HepG2 (cell line): ENCODE measurements around the gene XPNPEP3. TPM values are rescaled to one million over a fixed set of nuclear protein-coding genes. Genes with fewer than 3 reads are reported as not detected.
"Not testable (repeated sequence)": the region's sequence is repeated elsewhere in the genome, so short reads cannot be mapped to it uniquely, and the experiment has no call there.

Experiments
- ATAC-seq: fragments of 200-7000 bp; cut with Tn5 transposase; 3 replicates; pipeline ENCODE4 v1.9.1; 2020; ENCODE audit warnings: mild to moderate bottlenecking, moderate library complexity
- BruUV-seq: library from RNA; stranded (reverse); fragments of 400-500 nt; replicated peaks from 2 replicates; lab custom pipeline; 2021; lab: Mats Ljungman, UMichigan
- CTCF ChIA-PET: fragments of 300-600 bp; formaldehyde crosslinking; extraction: SDS; loops from one replicate; lab custom pipeline; 2021; ENCODE audit warnings: low total read pairs, inconsistent platforms, low intra/inter-chr PET ratio; lab: Yijun Ruan, JAX
- POLR2A ChIA-PET: fragments of 350-600 bp; sonication (Branson Sonifier 250); formaldehyde crosslinking; loops from one replicate; lab custom pipeline; 2020; ENCODE audit warnings: antibody characterized with exemption, inconsistent platforms; lab: Yijun Ruan, JAX
- DNase-seq: peaks from one replicate; pipeline ENCODE4 v3.0.0-alpha.2; 2015; ENCODE audit warnings: low spot score
- FAIRE-seq: peaks from 3 replicates; lab custom pipeline; 2011; peaks lifted over from hg19 to GRCh38; lab: Jason Lieb, UNC
- H2AFZ ChIP-seq: one replicate; pipeline ENCODE4 v1.6.1; 2011; ENCODE audit warnings: low read length, inconsistent platforms
- H3K27ac ChIP-seq: fragments of 300-600 bp; 3 replicates; pipeline ENCODE4 v1.8.0; 2011; ENCODE audit warnings: mixed run types, mild to moderate bottlenecking, mixed read lengths, low read length, inconsistent platforms; ENCODE audit not compliant: insufficient read depth; ENCODE audit errors: extremely low read length
- H3K27me3 ChIP-seq, 2 experiments: fragments of 200-600 bp in 1 of 2; 2 replicates in 1 of 2; 3 replicates in 1 of 2; pipeline versions ENCODE4 v1.6.0 to v1.8.0; 2011; ENCODE audit warnings: low read length in 2 of 2, mild to moderate bottlenecking in 2 of 2, moderate library complexity in 2 of 2, inconsistent platforms in 1 of 2; ENCODE audit not compliant: insufficient read depth in 2 of 2, control insufficient read depth in 1 of 2
- H3K36me3 ChIP-seq, 2 experiments: fragments of 200-600 bp in 1 of 2; replicated peaks in 1 of 2; 2 replicates in 1 of 2; 3 replicates in 1 of 2; pipeline versions ENCODE4 v1.5.1 to v1.8.0; 2011; ENCODE audit warnings: low read length in 2 of 2, inconsistent platforms in 1 of 2; ENCODE audit not compliant: insufficient read depth in 2 of 2, control insufficient read depth in 1 of 2
- H3K4me1 ChIP-seq: 2 replicates; pipeline ENCODE4 v1.5.1; 2012; ENCODE audit warnings: low read length, inconsistent platforms; ENCODE audit not compliant: insufficient read depth
- H3K4me2 ChIP-seq: 2 replicates; pipeline ENCODE4 v1.6.0; 2011; ENCODE audit warnings: low read depth, low read length, inconsistent platforms
- H3K4me3 ChIP-seq, 3 experiments: fragments of 200-600 bp in 1 of 3; sonication (generic), shearing (Covaris generic) in 1 of 3; replicated peaks in 1 of 3; 2 replicates each; pipeline ENCODE4 v1.5.1; 2011 to 2016; ENCODE audit warnings: low read length in 3 of 3, inconsistent platforms in 2 of 3, low read depth in 2 of 3, mild to moderate bottlenecking in 2 of 3, control low read depth in 1 of 3, mixed read lengths in 1 of 3; ENCODE audit not compliant: insufficient read depth in 1 of 3
- H3K79me2 ChIP-seq: one replicate; pipeline ENCODE4 v1.6.1; 2011; ENCODE audit warnings: low read length, inconsistent platforms; ENCODE audit not compliant: insufficient read depth
- H3K9ac ChIP-seq: 2 replicates; pipeline ENCODE4 v1.6.0; 2011; ENCODE audit warnings: mild to moderate bottlenecking, low read depth, low read length, inconsistent platforms; ENCODE audit not compliant: insufficient read depth
- H3K9me3 ChIP-seq: 2 replicates; pipeline ENCODE4 v1.5.1; 2012; ENCODE audit warnings: mild to moderate bottlenecking, low read length
- H4K20me1 ChIP-seq: 2 replicates; pipeline ENCODE4 v1.6.0; 2011; ENCODE audit warnings: inconsistent platforms, mild to moderate bottlenecking, low read length, moderate library complexity; ENCODE audit not compliant: insufficient read depth
- WGBS: methylation state at CpG from one replicate; pipeline ENCODE4 v1.1.6; 2017; ENCODE audit warnings: low lambda C conversion rate; 5-methylcytosine and 5-hydroxymethylcytosine counted together
- in situ Hi-C: cut with HindIII; loops from 2 replicates; pipeline ENCODE4 v1.10.0; 2017; ENCODE audit warnings: low pct_unique_long_range_greater_than_20kb; ENCODE audit not compliant: extremely low pct_ligation_motif_present
- intact Hi-C: fragments of 100-400 bp; cut with micrococcal nuclease; formaldehyde crosslinking; loops from one replicate; pipeline ENCODE4 v1.10.0; 2022; ENCODE audit not compliant: unreplicated experiment
- polyA plus RNA-seq, 8 experiments: library from polyadenylated mRNA; depleted of rRNA in 3 of 8; stranded (reverse) in 7 of 8; unstranded in 1 of 8; fragments of >200 nt; fragmentation: Illumina TruSeq in 4 of 8; extraction: Trizol in 4 of 8; gene quantifications; 2 replicates each; pipeline versions ENCODE4 v1.2.1 to v1.2.3, GENCODE V29; 2011 to 2016; ENCODE audit warnings: low read depth in 4 of 8, missing spikeins in 1 of 8, mixed read lengths in 1 of 8; ENCODE audit not compliant: insufficient read depth in 1 of 8
- total RNA-seq, 5 experiments: library from RNA; depleted of rRNA; stranded (reverse); fragments of >200 nt; fragmentation: Illumina TruSeq; extraction: Trizol; gene quantifications; 2 replicates each; pipeline ENCODE4 v1.2.3, GENCODE V29; 2016; ENCODE audit warnings: low read depth in 1 of 5
- TF ChIP-seq, protein P1 (sequence below): sonication (generic); formaldehyde crosslinking; IDR thresholded peaks from 2 replicates; pipeline ENCODE4 v1.9.0; 2021; ENCODE audit warnings: mild to moderate bottlenecking, missing genetic modification reagents
- TF ChIP-seq, protein P2 (sequence below): sonication (generic); formaldehyde crosslinking; conservative IDR thresholded peaks from 2 replicates; pipeline ENCODE4 v1.8.1; 2023; ENCODE audit warnings: missing genetic modification reagents

Gene XPNPEP3
- total and polyA plus RNA-seq, 2 of the 13 experiments (the other 11 are each of a cell fraction or from before 2014, with no cell fraction given) = 10.3 to 14.0 TPM

DNA sequence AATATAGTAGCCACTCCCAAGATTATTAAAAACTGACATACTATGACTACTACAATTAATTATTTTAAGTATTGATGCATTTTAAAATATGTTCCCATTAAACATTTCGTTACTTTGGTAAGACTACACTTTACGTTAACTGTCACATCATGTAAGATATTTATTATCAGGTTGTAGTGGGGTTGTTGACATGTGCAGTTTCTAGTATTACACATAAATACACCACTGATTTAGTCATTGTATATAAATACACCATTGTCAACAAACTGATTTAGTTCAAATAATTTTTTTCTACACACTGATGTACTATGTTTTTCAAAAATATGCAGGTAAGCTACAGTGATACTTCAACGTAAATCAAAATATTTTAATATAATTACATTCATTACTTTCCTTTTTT is 12.0 kb upstream of the XPNPEP3 start:
- in situ Hi-C loops (no loop called here), intact Hi-C loops (no loop called here)
- Histone ChIP-seq H3K36me3 (peaks cover 4 to 75% of the 10 kb centered on the region in 2 experiments), H3K4me1 (0 out of 2 replicates have a peak, but pooled peaks cover 2% of the 10 kb centered on the region), H3K79me2 (peaks cover 37% of the 10 kb centered on the region), H3K9me3 (no peaks in the 10 kb centered on the region), H3K9ac (no peak overlapping the region), H3K4me2 (no peak overlapping the region), H4K20me1 (no peaks in the 10 kb centered on the region), H3K27me3 (no peaks in the 10 kb centered on the region), H3K4me3 (no peak overlapping the region), H2AFZ (no peak overlapping the region), H3K27ac (no peak overlapping the region)
- FAIRE-seq (no peak), DNase-seq (no peak), ATAC-seq (no peak)
- 96% methylated on average over 3 of the region's 3 CpGs for WGBS
- TF ChIP-seq, protein P1, sequence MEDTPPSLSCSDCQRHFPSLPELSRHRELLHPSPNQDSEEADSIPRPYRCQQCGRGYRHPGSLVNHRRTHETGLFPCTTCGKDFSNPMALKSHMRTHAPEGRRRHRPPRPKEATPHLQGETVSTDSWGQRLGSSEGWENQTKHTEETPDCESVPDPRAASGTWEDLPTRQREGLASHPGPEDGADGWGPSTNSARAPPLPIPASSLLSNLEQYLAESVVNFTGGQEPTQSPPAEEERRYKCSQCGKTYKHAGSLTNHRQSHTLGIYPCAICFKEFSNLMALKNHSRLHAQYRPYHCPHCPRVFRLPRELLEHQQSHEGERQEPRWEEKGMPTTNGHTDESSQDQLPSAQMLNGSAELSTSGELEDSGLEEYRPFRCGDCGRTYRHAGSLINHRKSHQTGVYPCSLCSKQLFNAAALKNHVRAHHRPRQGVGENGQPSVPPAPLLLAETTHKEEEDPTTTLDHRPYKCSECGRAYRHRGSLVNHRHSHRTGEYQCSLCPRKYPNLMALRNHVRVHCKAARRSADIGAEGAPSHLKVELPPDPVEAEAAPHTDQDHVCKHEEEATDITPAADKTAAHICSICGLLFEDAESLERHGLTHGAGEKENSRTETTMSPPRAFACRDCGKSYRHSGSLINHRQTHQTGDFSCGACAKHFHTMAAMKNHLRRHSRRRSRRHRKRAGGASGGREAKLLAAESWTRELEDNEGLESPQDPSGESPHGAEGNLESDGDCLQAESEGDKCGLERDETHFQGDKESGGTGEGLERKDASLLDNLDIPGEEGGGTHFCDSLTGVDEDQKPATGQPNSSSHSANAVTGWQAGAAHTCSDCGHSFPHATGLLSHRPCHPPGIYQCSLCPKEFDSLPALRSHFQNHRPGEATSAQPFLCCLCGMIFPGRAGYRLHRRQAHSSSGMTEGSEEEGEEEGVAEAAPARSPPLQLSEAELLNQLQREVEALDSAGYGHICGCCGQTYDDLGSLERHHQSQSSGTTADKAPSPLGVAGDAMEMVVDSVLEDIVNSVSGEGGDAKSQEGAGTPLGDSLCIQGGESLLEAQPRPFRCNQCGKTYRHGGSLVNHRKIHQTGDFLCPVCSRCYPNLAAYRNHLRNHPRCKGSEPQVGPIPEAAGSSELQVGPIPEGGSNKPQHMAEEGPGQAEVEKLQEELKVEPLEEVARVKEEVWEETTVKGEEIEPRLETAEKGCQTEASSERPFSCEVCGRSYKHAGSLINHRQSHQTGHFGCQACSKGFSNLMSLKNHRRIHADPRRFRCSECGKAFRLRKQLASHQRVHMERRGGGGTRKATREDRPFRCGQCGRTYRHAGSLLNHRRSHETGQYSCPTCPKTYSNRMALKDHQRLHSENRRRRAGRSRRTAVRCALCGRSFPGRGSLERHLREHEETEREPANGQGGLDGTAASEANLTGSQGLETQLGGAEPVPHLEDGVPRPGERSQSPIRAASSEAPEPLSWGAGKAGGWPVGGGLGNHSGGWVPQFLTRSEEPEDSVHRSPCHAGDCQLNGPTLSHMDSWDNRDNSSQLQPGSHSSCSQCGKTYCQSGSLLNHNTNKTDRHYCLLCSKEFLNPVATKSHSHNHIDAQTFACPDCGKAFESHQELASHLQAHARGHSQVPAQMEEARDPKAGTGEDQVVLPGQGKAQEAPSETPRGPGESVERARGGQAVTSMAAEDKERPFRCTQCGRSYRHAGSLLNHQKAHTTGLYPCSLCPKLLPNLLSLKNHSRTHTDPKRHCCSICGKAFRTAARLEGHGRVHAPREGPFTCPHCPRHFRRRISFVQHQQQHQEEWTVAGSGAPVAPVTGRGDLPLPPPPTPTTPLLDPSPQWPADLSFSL = no peak
- TF ChIP-seq, protein P2, sequence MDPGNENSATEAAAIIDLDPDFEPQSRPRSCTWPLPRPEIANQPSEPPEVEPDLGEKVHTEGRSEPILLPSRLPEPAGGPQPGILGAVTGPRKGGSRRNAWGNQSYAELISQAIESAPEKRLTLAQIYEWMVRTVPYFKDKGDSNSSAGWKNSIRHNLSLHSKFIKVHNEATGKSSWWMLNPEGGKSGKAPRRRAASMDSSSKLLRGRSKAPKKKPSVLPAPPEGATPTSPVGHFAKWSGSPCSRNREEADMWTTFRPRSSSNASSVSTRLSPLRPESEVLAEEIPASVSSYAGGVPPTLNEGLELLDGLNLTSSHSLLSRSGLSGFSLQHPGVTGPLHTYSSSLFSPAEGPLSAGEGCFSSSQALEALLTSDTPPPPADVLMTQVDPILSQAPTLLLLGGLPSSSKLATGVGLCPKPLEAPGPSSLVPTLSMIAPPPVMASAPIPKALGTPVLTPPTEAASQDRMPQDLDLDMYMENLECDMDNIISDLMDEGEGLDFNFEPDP (CRISPR knock-in tag) = no peak
- CTCF ChIA-PET = no interaction called here
- no TSS peak for BruUV-seq
- POLR2A ChIA-PET = no interaction called here

DNA sequence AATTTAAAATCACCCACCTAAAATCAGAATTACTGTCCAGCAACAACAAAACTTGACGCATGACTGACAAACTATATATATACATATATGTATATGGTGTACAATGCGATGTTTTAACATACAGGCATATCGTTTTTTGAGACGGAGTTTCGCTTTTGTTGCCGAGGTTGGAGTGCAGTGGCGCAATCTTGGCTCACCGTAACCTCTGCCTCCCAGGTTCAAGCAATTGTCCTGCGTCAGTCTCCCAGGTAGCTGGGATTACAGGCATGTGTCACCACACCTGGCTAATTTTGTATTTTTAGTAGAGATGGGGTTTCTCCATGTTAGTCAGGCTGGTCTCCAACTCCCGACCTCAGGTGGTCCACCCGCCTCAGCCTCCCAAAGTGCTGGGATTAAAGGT is 11.1 kb upstream of the XPNPEP3 start:
- H3K4me1 ChIP-seq, ATAC-seq, H3K27ac ChIP-seq, intact Hi-C loops, CTCF ChIA-PET, BruUV-seq, H3K9ac ChIP-seq, H3K9me3 ChIP-seq, H3K27me3 ChIP-seq, H3K4me3 ChIP-seq, FAIRE-seq, POLR2A ChIA-PET, H3K4me2 ChIP-seq, H4K20me1 ChIP-seq, in situ Hi-C loops, H2AFZ ChIP-seq, DNase-seq: not testable (repeated sequence)
- WGBS = 97% methylated on average over 11 of the region's 11 CpGs
- Histone ChIP-seq H3K79me2 (peaks cover 38% of the 10 kb centered on the region), H3K36me3 (peaks cover 4 to 74% of the 10 kb centered on the region in 2 experiments)
